8988T (cell line): Measurements from ENCODE around the gene ELFN1.

Experiments used
- DNase-seq: peaks from one replicate; pipeline ENCODE4 v3.0.0; 2011

ELFN1 gene

GRCh38 chr7:1729773-1730172 is 59.7 kb downstream of the ELFN1 start:
- DNase-seq = no peak

GRCh38 chr7:1732072-1732471 is 62.0 kb downstream of the ELFN1 start:
- no peak for DNase-seq

- DNase-seq = no peak
These were observed 62.6 kb downstream of the ELFN1 start for GRCh38 chr7:1732645-1733044.

- no peak for DNase-seq
These were observed 63.3 kb downstream of the ELFN1 start for GRCh38 chr7:1733206-1733907.

GRCh38 chr7:1733908-1734730 is 64.0 kb downstream of the ELFN1 start:
- no peak for DNase-seq

- DNase-seq = no peak
These were observed 65.2 kb downstream of the ELFN1 start for GRCh38 chr7:1735262-1735661.

GRCh38 chr7:1735806-1736483 is 65.9 kb downstream of the ELFN1 start:
- no peak for DNase-seq

- DNase-seq = no peak
These were observed 66.4 kb downstream of the ELFN1 start for GRCh38 chr7:1736484-1736817.

- DNase-seq = no peak
These were observed 66.8 kb downstream of the ELFN1 start for GRCh38 chr7:1736830-1737229.

- DNase-seq = no peak
These were observed 67.4 kb downstream of the ELFN1 start for GRCh38 chr7:1737523-1737922.

- no peak for DNase-seq
These were observed 67.9 kb downstream of the ELFN1 start for GRCh38 chr7:1737956-1738355.

- DNase-seq = no peak
These were observed 68.4 kb downstream of the ELFN1 start for GRCh38 chr7:1738511-1738910.

- DNase-seq = no peak
These were observed 68.9 kb downstream of the ELFN1 start for GRCh38 chr7:1738956-1739355.

- DNase-seq = no peak
These were observed 69.5 kb downstream of the ELFN1 start for GRCh38 chr7:1739593-1739992.

- no peak for DNase-seq
These were observed 70.1 kb downstream of the ELFN1 start for GRCh38 chr7:1740214-1740613.

GRCh38 chr7:1741246-1741645 is 71.2 kb downstream of the ELFN1 start:
- DNase-seq = no peak

GRCh38 chr7:1741751-1742554 is 71.9 kb downstream of the ELFN1 start:
- peak; percentile 31 for DNase-seq

- peak; percentile 60 for DNase-seq
These were observed 72.7 kb downstream of the ELFN1 start for GRCh38 chr7:1742555-1743303.

- peak; percentile 42 for DNase-seq
These were observed 73.6 kb downstream of the ELFN1 start for GRCh38 chr7:1743481-1744230.

- DNase-seq = no peak
These were observed 74.4 kb downstream of the ELFN1 start for GRCh38 chr7:1744296-1745017.

- no peak for DNase-seq
These were observed 75.0 kb downstream of the ELFN1 start for GRCh38 chr7:1745018-1745532.
